IMR-90 (cell line): ENCODE results near the gene FBXO4. TPM values are rescaled to one million over a fixed set of nuclear protein-coding genes. Genes with fewer than 3 reads are reported as not detected.

Experiments
- ATAC-seq: fragments of 200-7000 bp; cut with Tn5 transposase; 2 replicates; pipeline ENCODE4 v1.9.1; 2020; ENCODE audit warnings: low read depth, mild to moderate bottlenecking, moderate library complexity
- BruUV-seq: library from RNA; stranded (reverse); fragments of 400-500 nt; replicated peaks from 2 replicates; lab custom pipeline; 2021; lab: Mats Ljungman, UMichigan
- CTCF ChIA-PET: fragments of 300-600 bp; formaldehyde crosslinking; extraction: SDS; loops from one replicate; lab custom pipeline; 2021; ENCODE audit warnings: antibody characterized with exemption; lab: Yijun Ruan, JAX
- POLR2A ChIA-PET: fragments of 300-600 bp; sonication (Branson Sonifier 250); formaldehyde crosslinking; loops from one replicate; lab custom pipeline; 2022; ENCODE audit warnings: antibody characterized with exemption; ENCODE audit not compliant: unreplicated experiment; lab: Charles Lee
- DNase-seq: peaks from one replicate; pipeline ENCODE4 v3.0.0; 2013
- H2AFZ ChIP-seq: replicated peaks from 2 replicates; pipeline ENCODE3; 2013; ENCODE audit warnings: low read length, mild to moderate bottlenecking; ENCODE audit not compliant: poor library complexity
- H2AK5ac ChIP-seq: 2 replicates; pipeline ENCODE4 v1.6.1; 2013; ENCODE audit warnings: low read depth, low read length, inconsistent platforms
- H2AK9ac ChIP-seq: replicated peaks from 2 replicates; pipeline ENCODE3; 2013; ENCODE audit warnings: mild to moderate bottlenecking, low read depth, low read length, moderate library complexity; ENCODE audit not compliant: poor library complexity
- H2BK120ac ChIP-seq: 2 replicates; pipeline ENCODE4 v1.6.1; 2013; ENCODE audit warnings: low read depth, low read length, inconsistent platforms
- H2BK15ac ChIP-seq: 3 replicates; pipeline ENCODE4 v1.6.1; 2013; ENCODE audit warnings: low read depth, low read length, inconsistent platforms
- H2BK20ac ChIP-seq: 2 replicates; pipeline ENCODE4 v1.6.1; 2013; ENCODE audit warnings: low read depth, mild to moderate bottlenecking, inconsistent platforms, low read length, moderate library complexity
- H2BK5ac ChIP-seq: 2 replicates; pipeline ENCODE4 v1.6.1; 2013; ENCODE audit warnings: mild to moderate bottlenecking, low read depth, low read length, inconsistent platforms; ENCODE audit not compliant: poor library complexity, severe bottlenecking
- H3K14ac ChIP-seq: replicated peaks from 2 replicates; pipeline ENCODE4 v1.6.1; 2013; ENCODE audit warnings: low read depth, low read length, inconsistent platforms
- H3K18ac ChIP-seq: 2 replicates; pipeline ENCODE4 v1.6.1; 2013; ENCODE audit warnings: low read depth, low read length, control low read depth
- H3K23ac ChIP-seq: 2 replicates; pipeline ENCODE4 v1.6.1; 2013; ENCODE audit warnings: low read depth, low read length, inconsistent platforms
- H3K27ac ChIP-seq: 2 replicates; pipeline ENCODE4 v1.5.1; 2013; ENCODE audit warnings: mild to moderate bottlenecking, control low read depth, low read length; ENCODE audit not compliant: insufficient read depth
- H3K27me3 ChIP-seq: 2 replicates; pipeline ENCODE4 v1.6.1; 2013; ENCODE audit warnings: low read length; ENCODE audit not compliant: control insufficient read depth, insufficient read depth
- H3K36me3 ChIP-seq: 2 replicates; pipeline ENCODE4 v1.6.1; 2013; ENCODE audit warnings: low read length, mixed read lengths; ENCODE audit not compliant: control insufficient read depth, insufficient read depth
- H3K4ac ChIP-seq: 2 replicates; pipeline ENCODE4 v1.6.1; 2013; ENCODE audit warnings: low read depth, low read length, inconsistent platforms
- H3K4me1 ChIP-seq: 2 replicates; pipeline ENCODE4 v1.6.1; 2013; ENCODE audit warnings: low read length, mixed read lengths; ENCODE audit not compliant: control insufficient read depth, insufficient read depth
- H3K4me2 ChIP-seq: 2 replicates; pipeline ENCODE4 v1.6.1; 2013; ENCODE audit warnings: low read depth, mild to moderate bottlenecking, control low read depth, low read length, moderate library complexity
- H3K4me3 ChIP-seq: 2 replicates; pipeline ENCODE4 v1.5.1; 2013; ENCODE audit warnings: low read depth, mild to moderate bottlenecking, control low read depth, low read length, moderate library complexity; ENCODE audit not compliant: insufficient read depth
- H3K56ac ChIP-seq: 2 replicates; pipeline ENCODE4 v1.6.1; 2013; ENCODE audit warnings: low read length, inconsistent platforms; ENCODE audit not compliant: insufficient read depth; ENCODE audit errors: extremely low read depth
- H3K79me1 ChIP-seq, 2 experiments: 2 replicates each; pipeline ENCODE4 v1.6.1; 2013; ENCODE audit warnings: low read length in 2 of 2, inconsistent platforms in 1 of 2, low read depth in 1 of 2
- H3K9ac ChIP-seq: 2 replicates; pipeline ENCODE4 v1.6.1; 2013; ENCODE audit warnings: low read depth, low read length, control low read depth
- H3K9me1 ChIP-seq: 2 replicates; pipeline ENCODE4 v1.6.1; 2013; ENCODE audit warnings: low read length, inconsistent platforms; ENCODE audit not compliant: insufficient read depth
- H3K9me3 ChIP-seq: 2 replicates; pipeline ENCODE4 v1.6.1; 2013; ENCODE audit warnings: low read length; ENCODE audit not compliant: control insufficient read depth, insufficient read depth
- H4K20me1 ChIP-seq: 2 replicates; pipeline ENCODE4 v1.6.1; 2013; ENCODE audit warnings: low read length, inconsistent platforms; ENCODE audit not compliant: insufficient read depth
- H4K5ac ChIP-seq: 2 replicates; pipeline ENCODE4 v1.6.1; 2013; ENCODE audit warnings: mild to moderate bottlenecking, low read depth, low read length, control low read depth
- H4K8ac ChIP-seq, 2 experiments: 2 replicates each; pipeline ENCODE4 v1.6.1; 2013; ENCODE audit warnings: low read depth in 2 of 2, low read length in 2 of 2, control low read depth in 1 of 2, inconsistent platforms in 1 of 2
- H4K91ac ChIP-seq: 2 replicates; pipeline ENCODE4 v1.6.1; 2013; ENCODE audit warnings: low read depth, low read length, inconsistent platforms; ENCODE audit not compliant: insufficient read depth
- BHLHE40 ChIP-seq: fragments of 150-350 bp; IDR thresholded peaks from 2 replicates; pipeline ENCODE4 v1.6.1; 2016; ENCODE audit warnings: mild to moderate bottlenecking, low read depth, low read length
- CEBPB ChIP-seq: IDR thresholded peaks from 2 replicates; pipeline ENCODE4 v1.6.1; 2012; ENCODE audit warnings: low read depth, low read length, improper control_type of control experiment
- CHD1 ChIP-seq: IDR thresholded peaks from 2 replicates; pipeline ENCODE4 v1.6.1; 2012; ENCODE audit warnings: low read depth, low read length, improper control_type of control experiment
- CTCF ChIP-seq: conservative IDR thresholded peaks from 2 replicates; pipeline ENCODE4 v1.5.1; 2012; ENCODE audit warnings: mild to moderate bottlenecking, low read depth, low read length, improper control_type of control experiment
- ELK1 ChIP-seq: fragments of 150-350 bp; IDR thresholded peaks from 2 replicates; pipeline ENCODE4 v1.6.1; 2016; ENCODE audit warnings: low read depth, mild to moderate bottlenecking, low read length, moderate library complexity, borderline replicate concordance
- FOS ChIP-seq: fragments of 150-350 bp; IDR thresholded peaks from 2 replicates; pipeline ENCODE4 v1.6.1; 2016; ENCODE audit warnings: low read depth, low read length
- MAFK ChIP-seq: IDR thresholded peaks from 2 replicates; pipeline ENCODE4 v1.6.1; 2012; ENCODE audit warnings: low read depth, low read length, improper control_type of control experiment
- MAZ ChIP-seq: IDR thresholded peaks from 2 replicates; pipeline ENCODE4 v1.6.1; 2012; ENCODE audit warnings: low read depth, mild to moderate bottlenecking, low read length, improper control_type of control experiment, moderate library complexity, borderline replicate concordance
- MXI1 ChIP-seq: IDR thresholded peaks from 2 replicates; pipeline ENCODE4 v1.6.1; 2012; ENCODE audit warnings: low read depth, mild to moderate bottlenecking, low read length, moderate library complexity, borderline replicate concordance
- NFE2L2 ChIP-seq: fragments of 150-350 bp; IDR thresholded peaks from 2 replicates; pipeline ENCODE4 v1.6.1; 2016; ENCODE audit warnings: low read depth, mild to moderate bottlenecking, low read length
- POLR2A ChIP-seq: IDR thresholded peaks from 2 replicates; pipeline ENCODE4 v1.6.1; 2012; ENCODE audit warnings: mild to moderate bottlenecking, low read depth, low read length
- RAD21 ChIP-seq: IDR thresholded peaks from 2 replicates; pipeline ENCODE4 v1.6.1; 2012; ENCODE audit warnings: low read length, improper control_type of control experiment
- RCOR1 ChIP-seq: IDR thresholded peaks from 2 replicates; pipeline ENCODE4 v1.6.1; 2012; ENCODE audit warnings: mild to moderate bottlenecking, low read length, improper control_type of control experiment; ENCODE audit not compliant: insufficient replicate concordance
- RFX5 ChIP-seq: IDR thresholded peaks from 2 replicates; pipeline ENCODE4 v1.8.0; 2012; ENCODE audit warnings: low read depth, mild to moderate bottlenecking, low read length, moderate library complexity
- SMC3 ChIP-seq: fragments of 150-350 bp; IDR thresholded peaks from 2 replicates; pipeline ENCODE4 v1.6.1; 2016; ENCODE audit warnings: low read depth, mild to moderate bottlenecking, antibody characterized with exemption, low read length, moderate library complexity
- dilution Hi-C: fragments of 300-500 bp; cut with HindIII; formaldehyde crosslinking; loops from one replicate; pipeline ENCODE4 v1.14.3; 2018; ENCODE audit warnings: low sequenced_read_pairs; ENCODE audit not compliant: unreplicated experiment
- in situ Hi-C: fragments of 300-500 bp; cut with MboI; formaldehyde crosslinking; loops from 3 replicates; pipeline ENCODE4 v1.14.3; 2019; ENCODE audit warnings: low sequenced_read_pairs, inconsistent platforms, mixed read lengths
- intact Hi-C: fragments of 100-400 bp; cut with micrococcal nuclease; formaldehyde crosslinking; loops from 2 replicates; pipeline ENCODE4 v1.10.0; 2022
- polyA plus RNA-seq, 3 experiments: library from polyadenylated mRNA; depleted of rRNA; stranded (reverse); fragments of >200 nt; gene quantifications; 2 replicates each; pipeline ENCODE4 v1.2.3, GENCODE V29; 2012; ENCODE audit warnings: low replicate concordance in 1 of 3
- total RNA-seq: library from RNA; depleted of rRNA; stranded (reverse); fragments of >200 nt; gene quantifications from 2 replicates; pipeline ENCODE4 v1.2.3, GENCODE V29; 2012
- TF ChIP-seq, protein P1 (sequence below): fragments of 150-350 bp; IDR thresholded peaks from 2 replicates; pipeline ENCODE4 v1.6.1; 2017; ENCODE audit warnings: mild to moderate bottlenecking, antibody characterized with exemption, low read length, low read depth

The FBXO4 gene
- total and polyA plus RNA-seq, 2 of the 4 experiments (the other 2 are of a cell fraction) = 3.5 to 4.1 TPM

DNA sequence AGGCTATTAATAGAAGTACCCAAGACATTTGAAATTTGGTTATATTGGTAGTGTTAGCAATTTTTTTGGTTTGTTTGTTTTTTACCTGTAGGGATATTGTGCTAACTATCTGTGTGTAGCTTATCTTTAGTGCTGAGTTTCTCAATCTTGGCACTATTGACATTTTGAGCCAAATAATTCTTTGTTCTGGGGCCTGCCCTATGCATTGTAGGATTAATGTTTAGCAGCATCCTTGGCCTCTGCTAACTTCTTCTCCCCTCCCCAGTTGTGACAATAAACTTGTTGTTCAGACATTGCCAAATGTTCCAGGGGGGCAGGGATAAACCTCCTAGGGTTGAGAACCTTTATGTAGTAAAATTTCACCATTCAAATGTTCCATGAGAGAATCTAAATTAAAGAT, 4.0 kb downstream of the FBXO4 start:
- POLR2A ChIA-PET = interaction anchor here (0.6 to 0.9 kb wide), 2 partner anchors 9 to 25 kb away, joined by 3 to 4 read pairs; no protein-coding TSS in a partner anchor
- ATAC-seq = no peak
- CTCF ChIA-PET = interaction anchor here (0.7 kb wide), 1 partner anchor 19 kb away, joined by 3 read pairs; no protein-coding TSS in a partner anchor
- TF ChIP-seq RCOR1 = no peak
- TF ChIP-seq POLR2A = no peak
- TF ChIP-seq, protein P1, sequence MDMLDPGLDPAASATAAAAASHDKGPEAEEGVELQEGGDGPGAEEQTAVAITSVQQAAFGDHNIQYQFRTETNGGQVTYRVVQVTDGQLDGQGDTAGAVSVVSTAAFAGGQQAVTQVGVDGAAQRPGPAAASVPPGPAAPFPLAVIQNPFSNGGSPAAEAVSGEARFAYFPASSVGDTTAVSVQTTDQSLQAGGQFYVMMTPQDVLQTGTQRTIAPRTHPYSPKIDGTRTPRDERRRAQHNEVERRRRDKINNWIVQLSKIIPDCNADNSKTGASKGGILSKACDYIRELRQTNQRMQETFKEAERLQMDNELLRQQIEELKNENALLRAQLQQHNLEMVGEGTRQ = no peak
- TF ChIP-seq MAFK = no peak
- TF ChIP-seq RFX5 = no peak
- TF ChIP-seq RAD21 = no peak
- TF ChIP-seq MAZ = no peak
- no peak for TF ChIP-seq CEBPB
- TF ChIP-seq MXI1 = no peak
- TF ChIP-seq BHLHE40 = no peak
- no peak for TF ChIP-seq CTCF
- no peak for TF ChIP-seq NFE2L2
- no peak for TF ChIP-seq CHD1
- TF ChIP-seq FOS = no peak
- no peak for TF ChIP-seq ELK1
- no peak for TF ChIP-seq SMC3
- no peaks in the 10 kb centered on the region; the same call in 1 of the 2 replicates for H3K4me1 ChIP-seq
- no peak overlapping the region for H3K23ac ChIP-seq
- no peak overlapping the region for H3K14ac ChIP-seq
- in situ Hi-C loops (no loop called here), intact Hi-C loops (no loop called here), dilution Hi-C loops (no loop called here)
- H4K5ac ChIP-seq = no peak overlapping the region
- no peak overlapping the region for H2BK15ac ChIP-seq
- H3K36me3 ChIP-seq = no peaks in the 10 kb centered on the region
- H3K4ac ChIP-seq = no peak overlapping the region
- H3K27ac ChIP-seq = no peak overlapping the region
- H2BK120ac ChIP-seq = no peak overlapping the region
- no peak overlapping the region for H2BK5ac ChIP-seq
- no peak overlapping the region for H3K4me2 ChIP-seq
- no peak overlapping the region for H3K4me3 ChIP-seq
- no peak overlapping the region for H3K9ac ChIP-seq
- H4K8ac ChIP-seq = no peak overlapping the region
- no peak overlapping the region for H2BK20ac ChIP-seq
- H2AK9ac ChIP-seq = no peak overlapping the region
- no peak overlapping the region for H2AFZ ChIP-seq
- no peaks in the 10 kb centered on the region for H4K20me1 ChIP-seq
- no peak overlapping the region for H4K91ac ChIP-seq
- H3K9me1 ChIP-seq = no peaks in the 10 kb centered on the region
- DNase-seq = no peak
- peaks cover 0 to 6% of the 10 kb centered on the region in 2 experiments; a peak in 1 of 4 replicates for H3K79me1 ChIP-seq
- H3K18ac ChIP-seq = no peak overlapping the region
- no peak overlapping the region for H2AK5ac ChIP-seq
- H3K9me3 ChIP-seq = no peaks in the 10 kb centered on the region
- no peak overlapping the region for H3K56ac ChIP-seq
- H3K27me3 ChIP-seq = no peaks in the 10 kb centered on the region
- no TSS peak for BruUV-seq
